ENCODE data around the gene ZBED4.
A peak's percentile ranks its signal among the peaks of the same experiment; 100 is the strongest.

Gene ZBED4

GRCh38 chr22:49926916-49927315 lies 73.3 kb downstream of the ZBED4 start:
- no peak for DNase-seq

DNA sequence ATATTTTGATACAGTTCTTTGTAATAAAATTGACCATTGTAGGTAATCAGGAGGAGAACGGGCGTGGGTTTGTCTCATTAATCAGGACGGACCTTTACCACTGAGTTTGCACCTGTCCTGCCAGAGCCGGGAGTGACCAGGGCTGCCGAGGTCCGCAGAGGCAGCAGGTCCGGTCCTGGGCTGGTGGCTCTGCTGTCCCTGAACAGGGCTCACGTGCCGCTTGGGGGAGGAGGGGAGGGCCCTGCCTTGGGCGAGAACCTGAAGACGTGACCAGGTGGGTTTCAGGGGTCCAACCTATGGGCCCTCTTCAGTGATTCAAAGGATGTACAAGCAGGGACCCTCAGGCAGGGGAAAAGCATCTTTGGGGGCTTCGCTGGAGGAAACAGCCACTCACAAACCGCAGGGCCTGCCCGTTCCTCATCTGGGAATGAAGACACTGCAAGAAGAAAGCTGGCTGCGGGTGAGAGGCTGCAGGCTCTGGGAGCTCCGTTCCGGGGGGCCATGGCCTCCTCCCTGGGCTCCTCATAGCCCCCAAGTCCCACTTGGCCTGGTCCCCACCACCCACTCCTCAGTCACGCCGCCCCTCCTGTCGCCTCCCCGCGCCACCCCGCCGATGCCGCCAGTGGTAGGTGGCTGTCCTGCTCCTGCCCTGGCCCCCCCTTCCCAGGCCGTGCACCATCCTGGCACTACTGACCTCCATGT lies 74.0 kb downstream of the ZBED4 start:
- DNase-seq = no peak

GRCh38 chr22:49928185-49928495 lies 74.5 kb downstream of the ZBED4 start:
- no peak for DNase-seq

GRCh38 chr22:49928555-49929210 lies 75.0 kb downstream of the ZBED4 start:
- no peak for DNase-seq

DNA sequence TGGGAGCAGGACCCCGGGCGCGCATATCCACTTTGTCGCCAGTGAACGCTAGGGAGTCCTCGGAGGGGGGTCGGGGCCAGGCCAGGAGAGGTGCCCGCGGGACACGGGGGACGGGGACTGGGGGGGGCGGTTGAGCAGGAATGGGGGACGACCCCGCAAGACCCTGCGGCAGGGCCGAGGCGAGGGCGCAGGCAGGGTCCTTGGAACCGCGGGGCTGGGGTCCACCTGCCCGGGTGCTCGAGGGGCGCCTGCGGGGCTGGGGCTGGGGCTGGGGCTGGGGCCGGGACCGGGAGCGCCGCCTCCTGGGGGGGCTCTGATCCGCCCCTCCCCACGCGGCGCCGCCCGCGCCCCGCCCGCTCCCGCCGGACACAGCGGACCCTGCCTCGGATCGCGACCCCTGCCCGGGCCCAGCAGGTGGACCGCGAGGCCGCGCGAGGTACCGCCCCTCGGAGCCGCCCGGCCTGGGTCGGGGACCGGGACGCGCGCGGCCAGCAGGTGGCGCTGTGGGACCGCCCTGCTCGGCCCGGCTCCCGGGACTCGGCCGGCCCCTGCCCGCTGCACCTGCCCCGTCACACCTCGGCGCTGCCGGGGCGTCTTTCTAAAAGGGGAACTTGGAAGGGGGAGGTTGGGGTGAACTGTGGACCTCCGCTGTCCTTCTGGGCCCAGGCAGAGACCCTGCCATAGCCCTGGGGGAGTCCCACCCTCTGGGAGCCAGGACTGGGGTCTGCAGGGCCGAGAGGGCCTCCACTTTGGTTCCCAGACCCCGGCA lies 75.8 kb downstream of the ZBED4 start:
- peak; percentile 80 for DNase-seq

DNA sequence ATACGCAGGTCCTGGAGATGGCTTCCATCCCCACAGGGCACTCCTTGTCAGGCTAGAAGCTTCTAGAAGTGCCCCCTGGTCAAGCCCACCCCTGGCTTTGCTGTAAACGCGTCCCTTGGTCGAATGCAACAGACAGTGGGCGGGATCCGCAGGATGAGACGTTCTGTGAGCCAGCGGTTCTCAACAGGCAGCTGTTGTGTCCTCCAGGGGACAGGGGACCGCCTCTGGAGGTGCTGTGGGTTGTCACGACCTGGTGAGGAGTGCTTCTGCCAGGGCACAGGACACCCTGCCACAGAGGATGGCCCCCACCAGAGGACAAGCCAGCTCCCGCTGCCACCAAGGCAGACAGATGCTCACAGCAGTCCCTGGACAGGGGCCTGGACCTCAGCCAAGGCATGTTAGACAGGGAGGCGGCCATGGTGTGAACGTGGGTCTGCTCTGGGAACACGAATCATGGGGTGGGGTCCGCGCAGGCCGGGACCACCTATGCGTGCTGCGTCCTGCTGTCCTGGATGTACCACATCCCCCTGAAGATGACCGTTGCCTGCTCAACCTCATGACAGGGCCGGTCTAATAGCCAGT lies 76.4 kb downstream of the ZBED4 start:
- no peak for DNase-seq

DNA sequence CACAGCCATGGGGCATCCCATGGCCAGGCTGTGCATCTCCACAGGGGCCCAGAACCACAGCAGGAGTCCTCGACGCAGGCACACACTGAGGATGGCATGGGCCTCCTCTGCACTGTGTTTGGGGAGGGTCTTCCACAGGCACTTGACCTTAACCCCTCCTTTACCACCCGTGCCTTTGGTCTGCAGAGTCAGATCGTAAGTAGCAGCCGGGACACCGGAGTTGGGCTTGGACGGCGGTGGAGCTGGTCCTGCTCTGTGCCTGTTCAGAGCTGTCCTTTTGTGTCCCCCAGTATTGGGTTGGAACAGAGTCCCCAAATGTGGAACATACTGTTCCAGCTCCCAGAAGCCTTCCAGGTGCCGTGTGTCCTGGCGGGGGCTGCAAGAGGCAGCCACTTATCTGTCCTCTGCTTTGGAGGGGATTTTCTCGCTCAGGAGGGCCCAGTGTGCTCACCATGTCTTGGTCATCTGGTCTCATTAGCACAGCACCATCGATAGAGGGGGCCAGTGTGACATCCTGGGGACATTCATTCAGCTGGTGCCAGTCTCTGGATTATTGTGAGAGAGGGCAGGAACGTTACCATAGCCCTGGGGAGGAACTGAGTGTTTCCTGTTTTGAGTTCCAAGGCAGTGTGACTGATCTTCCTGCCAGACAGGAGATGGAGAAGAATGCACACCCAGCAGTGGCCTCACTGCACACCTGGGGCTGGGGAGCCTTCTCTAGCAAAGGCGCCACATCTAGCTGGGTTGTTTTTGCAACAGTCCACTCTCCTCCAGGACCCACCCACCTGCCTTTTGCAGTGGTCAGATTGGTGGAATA lies 77.2 kb downstream of the ZBED4 start:
- peak; percentile 54 for DNase-seq

- DNase-seq = no peak
Measured at GRCh38 chr22:49933236-49934159, 79.9 kb downstream of the ZBED4 start.

DNA sequence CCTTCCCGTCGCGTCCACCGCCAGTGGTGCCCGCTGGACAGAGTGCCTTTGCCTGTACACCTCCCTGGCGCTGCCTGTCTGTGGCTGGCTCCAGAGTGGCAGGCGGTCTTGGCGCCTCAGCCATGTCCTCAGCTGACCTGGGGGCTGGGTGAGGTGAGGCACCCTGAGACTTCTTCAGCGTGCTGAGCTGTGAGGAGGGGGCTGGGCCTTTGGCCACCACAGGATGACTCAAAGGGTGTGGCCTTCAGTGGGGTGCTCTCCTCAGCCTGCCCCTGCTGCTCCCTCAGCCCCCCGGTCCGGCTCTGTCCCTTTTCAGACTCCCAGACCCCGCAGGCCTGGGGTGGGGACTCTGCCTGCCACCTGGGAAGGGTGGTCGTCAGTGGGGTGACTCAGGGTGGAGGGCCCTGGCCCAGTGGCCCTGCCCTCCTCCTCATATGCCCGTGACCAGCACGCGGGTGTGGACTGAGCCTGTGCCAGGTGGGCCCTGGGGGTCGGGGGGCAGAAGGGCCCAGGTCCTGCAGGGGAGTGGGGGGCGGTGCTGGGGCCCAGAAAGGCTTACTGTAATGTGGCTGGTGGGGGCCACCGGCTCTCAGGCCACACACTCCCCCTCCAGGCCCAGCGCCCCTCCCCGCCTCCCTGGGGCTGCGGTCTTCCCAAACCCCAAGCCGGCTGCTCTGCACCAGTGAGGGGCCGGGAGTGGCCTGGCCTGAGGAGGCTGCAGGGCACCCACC lies 80.7 kb downstream of the ZBED4 start:
- peak; percentile 32 for DNase-seq

DNA sequence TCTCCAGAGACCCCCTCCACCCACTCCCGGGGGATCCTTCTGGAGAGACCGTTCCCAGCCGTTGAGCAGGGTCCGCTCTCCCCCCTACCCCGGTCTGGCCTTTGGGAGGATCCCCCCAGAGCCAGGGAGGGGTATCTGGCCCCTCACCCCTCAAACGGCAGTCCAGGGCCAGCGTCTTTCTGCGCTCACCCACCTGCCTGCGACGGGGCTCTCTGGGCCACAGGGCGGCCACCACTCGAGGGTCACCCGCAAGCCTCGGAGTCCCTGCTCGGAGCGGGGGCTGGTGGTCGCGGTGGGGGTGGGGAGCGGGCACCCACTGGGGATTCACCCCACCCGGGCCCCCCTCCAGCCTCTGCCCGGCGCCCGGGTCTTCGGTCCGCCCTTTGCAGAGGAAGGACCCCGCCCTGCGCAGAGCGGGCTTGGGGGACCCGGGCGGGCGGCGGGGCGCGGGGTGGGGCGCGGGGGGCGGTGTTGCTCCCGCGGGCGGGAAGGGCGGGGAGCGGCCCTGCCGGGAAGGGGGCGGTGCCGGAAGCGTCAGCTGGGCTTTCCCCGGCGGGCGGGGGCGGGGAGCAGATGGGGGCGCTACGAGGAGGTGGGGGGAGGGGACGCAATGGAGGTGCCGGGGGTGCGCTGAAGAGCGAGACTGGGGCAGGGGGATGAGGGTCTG lies 81.4 kb downstream of the ZBED4 start:
- peak; percentile 88 for DNase-seq

- no peak for DNase-seq
Measured at GRCh38 chr22:49935561-49935960, 81.9 kb downstream of the ZBED4 start.

GRCh38 chr22:49936018-49936972 lies 82.7 kb downstream of the ZBED4 start:
- peak; percentile 97 for DNase-seq

DNA sequence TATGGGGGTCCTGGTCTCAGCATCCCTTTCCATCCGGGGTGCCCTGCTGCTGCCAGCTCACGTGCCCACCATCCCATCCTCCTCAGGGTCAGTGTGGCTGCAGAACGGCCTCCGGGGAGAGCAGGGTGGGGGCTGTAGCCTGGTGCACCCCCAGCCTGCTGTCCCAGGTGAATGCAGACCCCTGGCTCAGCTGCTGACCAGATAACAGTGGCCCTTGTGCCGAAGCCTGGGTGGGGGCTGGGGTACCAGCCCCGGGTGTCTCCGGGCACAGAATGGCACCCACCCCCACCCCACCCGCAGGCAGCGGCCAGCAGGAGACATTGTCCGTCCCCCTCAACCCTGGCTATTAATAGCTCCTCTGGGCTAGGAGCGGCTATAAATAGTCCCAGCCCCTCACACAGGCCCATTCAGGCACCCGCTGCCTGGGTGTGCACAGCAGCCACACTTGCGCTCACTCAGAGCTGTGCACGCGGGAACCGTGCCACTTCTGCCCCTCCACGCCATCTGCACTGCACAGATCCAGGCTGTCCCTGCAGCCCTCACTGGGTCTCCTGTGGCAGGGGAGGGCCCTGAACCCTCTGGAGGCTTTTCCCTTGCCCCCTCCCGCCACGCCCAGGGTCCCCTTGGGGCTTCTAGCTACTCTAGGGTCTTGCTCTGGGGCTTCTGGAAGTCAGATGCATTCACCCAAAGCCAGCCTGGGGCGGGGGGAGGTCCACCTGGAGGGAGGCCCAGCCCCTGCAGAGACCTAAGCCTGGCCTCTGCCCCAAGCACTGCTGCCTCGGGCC lies 83.5 kb downstream of the ZBED4 start:
- no peak for DNase-seq

DNA sequence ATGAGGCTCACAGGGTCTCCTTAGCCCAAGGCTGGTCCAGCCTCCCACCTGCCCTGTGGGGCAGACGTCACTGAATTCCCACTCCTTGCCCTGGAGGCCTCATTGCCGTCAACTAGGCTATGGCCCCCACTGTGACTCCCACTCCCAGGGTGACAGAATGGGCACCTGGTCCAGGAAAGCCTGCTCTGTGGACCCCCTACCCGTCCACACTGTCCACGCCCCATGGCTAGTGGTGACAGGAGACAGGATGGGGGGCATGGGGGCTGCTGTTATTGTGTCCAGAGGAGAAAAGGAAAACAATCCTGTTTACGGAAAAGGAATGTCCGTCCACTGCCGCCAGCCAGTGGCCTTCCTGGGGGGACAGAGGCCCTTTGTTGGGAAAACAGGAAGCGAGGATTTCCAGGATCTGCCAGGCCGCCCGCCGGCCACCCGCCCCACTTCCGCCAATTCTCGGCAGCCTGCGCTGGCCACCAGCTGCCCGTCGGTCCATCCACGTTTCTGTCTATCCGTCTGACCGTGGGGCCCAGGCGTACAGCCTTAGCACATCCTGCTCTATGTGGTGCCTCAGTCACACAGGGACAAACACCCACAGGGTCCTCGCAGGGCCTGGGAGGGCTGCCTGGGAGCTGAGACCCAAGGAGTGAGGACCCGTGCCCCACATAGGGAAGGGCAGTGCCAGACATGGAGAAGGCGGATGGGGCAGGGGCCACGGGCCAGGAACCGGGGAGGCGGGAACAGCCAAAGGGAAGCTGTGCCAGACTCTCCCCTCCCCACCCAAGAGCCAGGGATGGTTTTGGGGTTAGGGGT lies 84.3 kb downstream of the ZBED4 start:
- DNase-seq = no peak

DNA sequence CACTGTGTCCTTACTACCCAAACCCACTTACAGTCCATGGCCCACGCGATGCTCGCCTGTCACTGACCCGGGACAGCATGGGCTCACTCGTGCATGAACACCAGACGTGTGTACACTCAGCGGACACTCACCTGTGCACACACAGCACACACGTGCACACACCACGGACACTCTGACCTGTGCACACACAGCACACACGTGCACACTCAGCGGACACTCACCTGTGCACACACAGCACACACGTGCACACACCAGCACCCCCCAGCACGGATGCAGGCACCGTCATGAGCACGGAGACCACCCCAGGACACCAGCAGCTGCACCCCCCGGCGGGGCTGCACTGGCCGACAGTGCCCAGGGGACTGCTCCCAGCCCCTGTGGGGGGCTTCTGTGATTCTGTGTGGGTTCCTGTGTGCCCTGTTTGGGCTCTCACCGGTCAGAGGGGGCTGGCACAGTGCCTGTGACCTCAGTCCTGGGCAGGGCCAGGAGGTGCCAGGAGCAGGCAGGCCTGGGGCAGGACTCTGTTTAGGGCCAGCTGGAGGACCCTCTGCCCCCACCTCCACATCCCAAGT lies 85.0 kb downstream of the ZBED4 start:
- no peak for DNase-seq

All from activated naive CD4-positive, alpha-beta T cell treated with Interleukin-2 at 50 U/mL for 16 hours (primary cell).